Epidermal melanocyte (primary cell): ENCODE measurements around the gene SHANK1.

Experiments used
- DNase-seq: peaks from one replicate; pipeline ENCODE4 v3.0.0; 2011; ENCODE audit warnings: low spot score; ENCODE audit not compliant: insufficient read length

The SHANK1 gene

GRCh38 chr19:50686310-50687032, 33.1 kb downstream of the SHANK1 start:
- no peak for DNase-seq

DNA sequence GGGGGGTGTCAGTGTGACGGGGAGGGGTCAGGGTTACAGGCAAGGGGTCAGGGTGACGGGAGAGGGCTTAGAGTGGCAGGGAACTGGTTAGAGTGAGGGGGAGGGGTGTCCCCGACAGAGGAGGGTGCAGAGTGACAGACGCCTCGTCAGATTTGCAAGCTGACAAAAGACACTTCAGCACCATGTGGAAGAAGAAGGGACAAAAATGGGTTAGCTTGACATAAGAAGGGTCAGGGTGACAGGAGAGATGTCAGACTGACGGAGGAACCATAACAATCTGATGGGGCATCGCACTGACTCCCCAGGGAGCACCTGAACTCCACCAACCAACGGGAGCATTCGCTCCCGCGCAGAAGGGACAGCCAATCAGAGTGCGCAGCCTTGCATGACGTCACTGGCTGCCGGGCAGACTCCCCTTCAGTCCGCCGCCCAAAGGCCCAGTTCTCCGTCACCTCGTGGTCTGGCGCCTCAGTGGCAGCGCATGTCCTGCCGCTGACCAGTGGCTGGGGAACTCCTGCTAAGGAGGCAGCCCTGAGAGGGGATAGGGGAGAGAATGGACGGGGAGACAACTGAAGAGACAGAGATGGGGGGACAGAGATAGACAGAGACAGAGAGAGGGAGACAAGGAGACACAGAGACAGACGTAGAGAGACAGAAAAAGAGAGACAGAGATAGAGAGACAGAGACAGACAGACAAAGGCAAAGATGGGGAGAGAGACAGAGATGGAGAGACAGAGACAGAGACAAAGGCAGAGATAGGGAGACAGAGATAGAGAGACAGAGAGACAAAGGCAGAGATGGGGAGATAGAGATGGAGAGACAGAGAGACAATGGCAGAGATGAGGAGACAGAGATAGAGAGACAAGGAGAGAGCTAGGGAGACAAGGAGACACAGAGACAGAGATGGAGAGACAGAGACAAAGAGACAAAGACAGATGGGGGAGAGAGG, 40.2 kb downstream of the SHANK1 start:
- peak; percentile 97 for DNase-seq

DNA sequence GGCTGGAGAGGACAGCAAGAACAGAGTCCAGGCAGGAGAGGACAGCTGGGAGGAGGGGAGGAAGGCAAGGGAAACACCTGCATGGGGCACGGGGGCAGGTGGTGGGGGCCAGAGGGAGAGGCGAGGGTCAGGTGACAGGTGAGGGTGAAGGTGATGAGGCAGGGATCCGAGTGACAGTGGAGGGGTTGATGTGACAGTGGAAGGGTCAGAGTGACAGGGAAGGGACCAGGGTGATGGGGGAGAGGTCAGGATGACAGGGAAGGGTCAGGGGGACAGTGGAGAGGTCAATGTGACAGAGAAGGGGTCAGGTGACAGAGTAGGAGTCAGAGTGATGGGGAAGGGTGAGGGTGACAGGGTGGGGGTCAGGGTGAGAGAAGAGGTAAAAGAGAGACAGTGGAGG, 41.3 kb downstream of the SHANK1 start:
- no peak for DNase-seq

GRCh38 chr19:50677636-50678035, 42.0 kb downstream of the SHANK1 start:
- DNase-seq: no peak

DNA sequence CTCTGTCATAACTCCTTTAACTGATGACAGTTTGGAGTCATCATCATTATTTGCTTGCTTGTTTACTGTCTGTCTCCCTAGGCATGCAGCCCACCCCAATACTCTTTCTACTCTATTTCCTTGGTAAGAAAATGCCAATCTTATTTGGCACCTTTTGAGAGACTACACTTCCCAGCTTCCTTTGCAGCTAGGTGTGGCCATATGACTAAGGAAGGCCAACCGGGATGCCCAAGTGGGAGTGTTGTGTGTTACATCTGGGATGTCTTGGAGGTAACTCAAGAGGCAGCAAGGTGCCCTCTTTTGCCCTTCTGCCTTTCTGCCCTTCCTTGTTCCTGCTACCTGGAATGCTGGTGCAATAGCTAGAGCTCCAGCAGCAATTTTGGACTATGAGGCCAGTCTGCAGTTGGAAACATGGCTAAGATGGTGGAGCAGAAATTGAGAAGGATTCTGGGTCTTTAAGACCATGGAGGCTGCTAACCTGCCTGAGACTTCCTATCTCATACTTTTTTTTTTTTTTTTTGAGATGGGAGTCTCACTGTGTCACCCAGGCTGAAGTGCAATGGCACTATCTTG, 42.9 kb downstream of the SHANK1 start:
- DNase-seq: no peak

DNA sequence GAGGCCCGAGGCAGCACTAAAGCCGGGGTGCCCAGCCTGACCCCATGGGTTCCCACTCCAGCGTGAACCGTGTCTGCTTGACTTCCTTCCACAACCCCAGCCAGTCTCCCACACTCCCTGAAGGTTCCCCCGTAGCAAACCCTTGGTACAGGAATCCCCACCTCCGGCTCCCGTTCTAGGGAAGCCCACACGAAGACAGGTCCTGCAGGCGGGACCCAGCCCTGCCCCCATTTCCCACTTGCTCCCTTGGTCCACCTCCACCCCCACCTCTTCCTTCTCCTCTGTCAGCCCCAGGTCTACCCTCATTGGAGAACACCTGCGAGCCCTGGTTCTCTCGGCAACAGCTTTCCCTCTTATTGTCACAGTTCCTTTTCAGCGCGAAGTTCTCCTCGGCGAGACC, 46.5 kb downstream of the SHANK1 start:
- no peak for DNase-seq

DNA sequence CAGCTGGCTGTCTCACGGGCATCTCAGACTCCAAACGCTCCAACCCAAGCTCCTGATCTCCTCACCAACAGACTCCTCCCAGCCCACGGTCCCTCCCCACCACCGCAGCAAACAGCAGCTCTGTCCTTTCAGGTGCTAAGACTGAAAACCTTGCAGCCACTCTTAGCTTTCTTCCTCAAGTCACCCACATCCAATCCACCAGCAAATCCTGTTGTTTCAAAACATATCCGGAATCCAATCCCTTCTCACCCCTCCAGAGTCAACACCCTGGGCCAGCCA, 49.6 kb downstream of the SHANK1 start:
- no peak for DNase-seq

- DNase-seq: no peak
These were observed 50.1 kb downstream of the SHANK1 start for GRCh38 chr19:50669302-50670101.

DNA sequence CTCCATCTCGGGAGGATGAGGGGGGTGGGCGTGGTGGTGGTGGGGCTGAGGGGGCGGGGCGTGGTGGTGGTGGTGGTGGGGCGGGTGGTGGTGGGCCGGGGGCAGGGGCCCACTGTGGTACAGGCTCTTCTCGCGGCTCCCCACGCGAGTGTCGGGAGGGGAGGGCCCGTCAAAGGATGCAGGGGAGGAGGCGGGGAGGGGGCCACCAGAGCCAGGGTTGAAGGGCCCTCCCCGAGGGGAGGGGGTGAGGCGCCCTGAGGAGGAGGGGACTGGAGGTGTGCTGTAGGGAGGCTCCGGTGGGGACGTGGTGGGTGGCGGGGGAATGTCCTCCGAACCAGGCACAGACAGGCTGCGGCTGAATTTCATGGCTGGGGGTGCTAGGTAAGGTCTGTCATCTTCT, 50.7 kb downstream of the SHANK1 start:
- no peak for DNase-seq

DNA sequence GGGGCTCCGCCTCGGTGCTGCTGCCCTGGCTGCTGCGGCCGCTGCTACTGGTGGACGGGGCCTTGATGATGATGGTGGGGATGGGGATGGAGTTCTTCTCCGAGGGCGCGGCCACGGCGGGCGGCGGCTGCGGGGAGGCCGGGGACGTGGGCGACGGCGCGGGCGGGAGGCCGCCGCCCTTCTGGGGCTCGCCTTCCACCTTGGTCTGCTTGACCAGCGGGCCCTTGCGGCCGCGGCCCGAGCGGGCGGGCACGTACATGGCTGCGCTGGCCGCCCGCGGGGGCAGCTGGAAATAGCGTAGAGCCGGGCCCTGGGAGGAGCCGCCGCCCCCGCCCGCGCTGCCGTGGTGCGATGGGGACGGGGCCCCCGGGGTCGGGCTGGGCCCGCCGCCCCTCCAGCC, 51.2 kb downstream of the SHANK1 start:
- no peak for DNase-seq

DNA sequence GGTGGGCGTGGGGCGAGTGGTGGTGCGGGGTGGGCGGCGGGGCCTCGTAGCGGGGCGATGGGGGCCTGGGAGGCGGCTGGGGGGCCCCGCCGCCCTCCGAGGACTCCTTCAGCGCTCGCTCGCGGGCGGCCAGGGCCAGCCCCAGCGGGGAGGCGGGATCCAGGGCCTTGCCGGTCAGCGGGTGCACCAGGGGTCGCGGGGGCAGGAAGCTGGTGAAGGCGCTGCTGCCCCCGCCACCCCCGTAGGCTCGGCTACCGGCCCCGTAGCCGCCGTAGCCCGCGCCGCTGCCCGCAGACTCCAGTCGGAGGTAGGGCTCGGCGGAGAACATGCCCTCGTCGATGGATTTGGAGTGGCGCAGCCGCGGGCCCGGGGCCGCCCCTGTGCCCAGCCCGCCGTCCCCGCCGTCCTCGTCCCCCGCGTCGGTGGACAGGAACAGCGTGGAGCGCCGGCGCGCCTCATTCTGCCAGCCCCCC, 51.8 kb downstream of the SHANK1 start:
- DNase-seq: no peak

DNA sequence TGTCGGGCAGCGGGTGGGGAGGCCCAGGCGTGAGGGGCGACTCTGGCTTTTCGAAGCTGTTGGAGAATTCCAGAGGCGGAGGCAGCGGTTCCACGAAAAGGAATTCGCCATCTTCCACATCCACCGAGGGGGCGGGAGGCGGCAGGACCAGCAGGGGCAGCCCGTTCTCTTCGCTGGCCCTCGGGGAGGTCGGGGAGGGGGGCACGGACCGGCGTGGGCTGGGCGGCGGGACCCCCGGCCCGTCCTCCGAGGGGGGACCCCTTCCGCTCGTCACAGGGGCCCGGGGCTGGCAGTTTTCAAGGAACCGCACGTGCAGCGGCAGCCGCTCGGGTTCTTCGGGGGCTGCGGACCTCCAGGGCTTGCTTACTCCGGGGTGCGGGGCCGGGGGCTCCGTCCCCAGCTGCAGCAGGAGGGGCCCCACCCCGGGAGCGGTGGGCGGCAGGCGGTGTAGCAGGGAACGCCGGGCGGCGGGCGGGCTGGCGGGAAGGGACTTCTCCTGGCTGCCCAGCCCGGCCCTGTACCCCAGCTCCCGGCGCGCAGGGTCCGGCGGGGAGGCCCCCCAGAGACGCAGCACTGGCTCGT, 52.3 kb downstream of the SHANK1 start:
- DNase-seq: no peak

DNA sequence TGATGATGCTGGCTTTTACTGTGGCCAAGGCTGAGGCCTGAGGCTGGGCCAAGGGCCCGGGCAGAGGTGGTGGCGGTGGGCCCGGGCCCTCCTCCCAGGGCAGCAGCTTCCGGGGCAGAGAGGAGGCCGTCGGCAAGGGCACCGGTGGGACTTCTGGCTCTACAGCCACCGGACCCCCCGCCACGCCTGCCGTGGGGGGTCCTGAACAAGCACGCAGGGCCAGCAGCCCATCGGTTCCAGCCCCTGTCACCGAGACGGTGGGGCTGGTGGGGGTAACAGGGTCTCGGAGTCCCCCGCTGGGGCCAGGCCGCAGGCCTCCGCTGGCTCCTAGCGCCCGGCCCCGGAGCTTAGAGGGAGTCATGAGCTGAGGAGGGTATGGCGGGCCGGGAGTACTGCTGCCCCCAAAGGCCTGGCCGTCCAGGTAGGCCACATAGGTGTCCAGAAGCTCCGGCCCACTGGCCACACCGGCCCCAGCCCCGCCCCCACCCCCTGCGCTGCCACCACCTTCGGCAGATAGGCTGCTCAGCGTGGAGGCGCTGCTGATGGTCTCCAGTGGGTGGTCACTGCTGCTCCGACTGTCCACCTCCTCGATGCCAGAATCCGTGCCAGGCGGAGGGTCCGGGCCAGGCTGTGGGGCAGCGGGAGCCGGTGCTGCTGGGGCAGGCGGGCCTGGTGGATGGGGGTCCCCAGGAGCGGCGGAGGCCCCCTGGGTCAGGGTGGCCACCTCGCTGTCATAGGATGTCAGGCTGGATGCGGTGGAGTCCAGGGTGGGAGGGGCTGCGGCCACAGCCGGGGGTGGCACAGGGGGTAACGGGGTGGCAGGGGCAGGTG, 53.0 kb downstream of the SHANK1 start:
- DNase-seq: no peak

- DNase-seq: no peak
These were observed 55.4 kb downstream of the SHANK1 start for GRCh38 chr19:50664204-50664603.

DNA sequence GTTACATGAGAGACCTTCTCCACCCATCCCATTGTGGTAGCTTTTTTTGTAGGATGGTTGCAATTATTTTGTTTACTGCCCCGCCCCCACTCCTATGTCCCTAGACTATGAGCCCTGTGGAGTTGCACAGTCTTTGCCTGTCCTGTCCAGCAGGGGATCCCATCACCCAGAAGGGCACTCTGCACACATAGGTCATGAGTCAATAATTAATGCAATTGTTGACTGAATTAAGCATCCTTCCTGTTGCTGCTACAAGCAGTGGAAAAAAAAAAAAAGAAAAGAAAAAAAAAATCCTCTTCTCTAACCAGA, 56.2 kb downstream of the SHANK1 start:
- DNase-seq: no peak

- no peak for DNase-seq
These were observed 56.7 kb downstream of the SHANK1 start for GRCh38 chr19:50662651-50663481.

GRCh38 chr19:50661766-50662650, 57.6 kb downstream of the SHANK1 start:
- no peak for DNase-seq

GRCh38 chr19:50661023-50661422, 58.6 kb downstream of the SHANK1 start:
- no peak for DNase-seq

- no peak for DNase-seq
These were observed 59.6 kb downstream of the SHANK1 start for GRCh38 chr19:50660088-50660366.
